H1 (cell line): ENCODE data around the gene IL1RAPL1. TPM values are rescaled to one million over a fixed set of nuclear protein-coding genes. Genes with fewer than 3 reads are reported as not detected.

Source experiments
- CTCF ChIA-PET: fragments of 300-600 bp; sonication (Branson Sonifier 250); formaldehyde crosslinking; loops from one replicate; lab custom pipeline; 2021; ENCODE audit not compliant: partially characterized antibody; lab: Charles Lee
- POLR2A ChIA-PET: fragments of 300-600 bp; sonication (Branson Sonifier 250); formaldehyde crosslinking; loops from one replicate; lab custom pipeline; 2021; ENCODE audit warnings: inconsistent platforms; ENCODE audit not compliant: partially characterized antibody; lab: Charles Lee
- DNase-seq, 2 experiments: peaks; one replicate each; pipeline versions ENCODE4 v3.0.0 to v3.0.0-alpha.2; 2010 to 2022; ENCODE audit warnings: low spot score in 2 of 2, low read depth in 1 of 2, mixed read lengths in 1 of 2
- FAIRE-seq: peaks from 2 replicates; lab custom pipeline; 2011; peaks lifted over from hg19 to GRCh38; lab: Jason Lieb, UNC
- H2AFZ ChIP-seq: 2 replicates; pipeline ENCODE4 v1.8.1; 2012; ENCODE audit warnings: low read length, inconsistent platforms
- H2AK5ac ChIP-seq: 2 replicates; pipeline ENCODE4 v1.6.1; 2013; ENCODE audit warnings: low read depth, low read length
- H2BK120ac ChIP-seq: replicated peaks from 2 replicates; pipeline ENCODE3; 2013; ENCODE audit warnings: low read depth, low read length, inconsistent platforms
- H2BK12ac ChIP-seq: 2 replicates; pipeline ENCODE4 v1.6.1; 2013; ENCODE audit warnings: low read depth, low read length
- H2BK15ac ChIP-seq: 2 replicates; pipeline ENCODE4 v1.6.1; 2013; ENCODE audit warnings: low read length
- H2BK20ac ChIP-seq: 2 replicates; pipeline ENCODE4 v1.6.1; 2013; ENCODE audit warnings: low read length
- H2BK5ac ChIP-seq: 2 replicates; pipeline ENCODE4 v1.6.1; 2013; ENCODE audit warnings: low read depth, low read length
- H3K14ac ChIP-seq: 2 replicates; pipeline ENCODE4 v1.6.1; 2013; ENCODE audit warnings: inconsistent platforms; ENCODE audit not compliant: insufficient read length
- H3K18ac ChIP-seq: 2 replicates; pipeline ENCODE4 v1.6.1; 2013; ENCODE audit warnings: low read length; ENCODE audit errors: extremely low read depth
- H3K23ac ChIP-seq: 2 replicates; pipeline ENCODE4 v1.6.1; 2013; ENCODE audit warnings: inconsistent platforms; ENCODE audit not compliant: insufficient read length
- H3K23me2 ChIP-seq: 2 replicates; pipeline ENCODE4 v1.6.1; 2013; ENCODE audit warnings: low read depth, low read length
- H3K27ac ChIP-seq: 2 replicates; pipeline ENCODE4 v1.6.1; 2011; ENCODE audit warnings: low read depth, low read length, inconsistent platforms
- H3K27me3 ChIP-seq, 4 experiments: replicated peaks in 1 of 4; 1 replicate in 1 of 4; 2 replicates in 3 of 4; pipeline versions ENCODE4 v1.6.1 to v1.8.1; 2011 to 2013; ENCODE audit warnings: low read length in 3 of 4, mild to moderate bottlenecking in 3 of 4, inconsistent platforms in 2 of 4, mixed read lengths in 2 of 4, moderate library complexity in 1 of 4; ENCODE audit not compliant: control insufficient read depth in 3 of 4, insufficient read depth in 3 of 4; ENCODE audit errors: extremely low read depth in 1 of 4
- H3K36me3 ChIP-seq, 4 experiments: 2 replicates each; pipeline versions ENCODE4 v1.6.1 to v1.8.1; 2011 to 2013; ENCODE audit warnings: mild to moderate bottlenecking in 4 of 4, low read length in 3 of 4, moderate library complexity in 2 of 4, control low read depth in 1 of 4, inconsistent platforms in 1 of 4; ENCODE audit not compliant: insufficient read depth in 4 of 4, control insufficient read depth in 2 of 4
- H3K4ac ChIP-seq: replicated peaks from 2 replicates; pipeline ENCODE3; 2013; ENCODE audit warnings: low read length, low read depth, mixed read lengths, inconsistent platforms; ENCODE audit not compliant: insufficient read length
- H3K4me1 ChIP-seq, 4 experiments: replicated peaks in 1 of 4; 1 replicate in 1 of 4; 2 replicates in 3 of 4; pipeline versions ENCODE4 v1.6.1 to v1.8.1; 2011 to 2013; ENCODE audit warnings: low read length in 3 of 4, inconsistent platforms in 2 of 4, mixed read lengths in 1 of 4; ENCODE audit not compliant: insufficient read depth in 4 of 4, control insufficient read depth in 3 of 4
- H3K4me2 ChIP-seq, 2 experiments: 2 replicates each; pipeline versions ENCODE4 v1.6.1 to v1.8.1; 2011 to 2013; ENCODE audit warnings: low read depth in 2 of 2, low read length in 2 of 2, control low read depth in 1 of 2, inconsistent platforms in 1 of 2, mild to moderate bottlenecking in 1 of 2; ENCODE audit not compliant: insufficient read depth in 1 of 2
- H3K4me3 ChIP-seq, 4 experiments: fragments of 200-600, 300-600 bp in 1 of 4; sonication (generic), shearing (Covaris generic), sonication (Bioruptor Twin) in 1 of 4; 2 replicates each; pipeline versions ENCODE4 v1.5.1 to v1.8.1; 2011 to 2016; ENCODE audit warnings: low read length in 4 of 4, low read depth in 3 of 4, control low read depth in 2 of 4, inconsistent platforms in 2 of 4, mild to moderate bottlenecking in 2 of 4, mixed read lengths in 1 of 4, moderate library complexity in 1 of 4; ENCODE audit not compliant: insufficient read depth in 2 of 4; ENCODE audit errors: extremely low read depth in 1 of 4
- H3K56ac ChIP-seq: replicated peaks from 2 replicates; pipeline ENCODE3; 2013; ENCODE audit warnings: low read depth, mild to moderate bottlenecking, mixed read lengths, low read length, inconsistent platforms; ENCODE audit not compliant: insufficient read length
- H3K79me1 ChIP-seq: 2 replicates; pipeline ENCODE4 v1.6.1; 2013; ENCODE audit warnings: low read depth, low read length, control low read depth
- H3K79me2 ChIP-seq, 2 experiments: 2 replicates each; pipeline versions ENCODE4 v1.6.1 to v1.8.1; 2012 to 2013; ENCODE audit warnings: low read length in 2 of 2, mild to moderate bottlenecking in 2 of 2, inconsistent platforms in 1 of 2; ENCODE audit not compliant: insufficient read depth in 2 of 2, control insufficient read depth in 1 of 2
- H3K9ac ChIP-seq, 4 experiments: replicated peaks in 1 of 4; 1 replicate in 1 of 4; 2 replicates in 3 of 4; pipeline versions ENCODE4 v1.6.1 to v1.8.1; 2011 to 2013; ENCODE audit warnings: low read depth in 3 of 4, low read length in 3 of 4, control low read depth in 2 of 4, mild to moderate bottlenecking in 2 of 4, moderate library complexity in 2 of 4, inconsistent platforms in 1 of 4; ENCODE audit errors: extremely low read depth in 1 of 4
- H3K9me3 ChIP-seq, 2 experiments: 2 replicates each; pipeline versions ENCODE4 v1.6.1 to v1.8.1; 2012 to 2013; ENCODE audit warnings: mild to moderate bottlenecking in 2 of 2, moderate library complexity in 2 of 2, control low read depth in 1 of 2, inconsistent platforms in 1 of 2, low read depth in 1 of 2, low read length in 1 of 2, mixed read lengths in 1 of 2; ENCODE audit not compliant: insufficient read depth in 2 of 2
- H4K20me1 ChIP-seq, 2 experiments: replicated peaks in 1 of 2; 2 replicates each; pipeline versions ENCODE3 to v1.8.1; 2011 to 2013; ENCODE audit warnings: inconsistent platforms in 2 of 2, low read length in 2 of 2, mild to moderate bottlenecking in 1 of 2; ENCODE audit not compliant: insufficient read depth in 2 of 2, control insufficient read depth in 1 of 2
- H4K5ac ChIP-seq: 2 replicates; pipeline ENCODE4 v1.6.1; 2013; ENCODE audit warnings: low read length, low read depth, mixed read lengths, inconsistent platforms; ENCODE audit not compliant: insufficient read length
- H4K8ac ChIP-seq: 2 replicates; pipeline ENCODE4 v1.8.0; 2013; ENCODE audit warnings: mild to moderate bottlenecking, moderate library complexity, low read length, inconsistent platforms; ENCODE audit not compliant: insufficient read depth; ENCODE audit errors: extremely low read depth
- H4K91ac ChIP-seq: replicated peaks from 2 replicates; pipeline ENCODE3; 2013; ENCODE audit warnings: low read length, mixed read lengths, inconsistent platforms; ENCODE audit not compliant: insufficient read length
- CHD1 ChIP-seq: IDR thresholded peaks from 2 replicates; pipeline ENCODE4 v1.6.1; 2012; ENCODE audit warnings: low read depth, low read length, improper control_type of control experiment
- KDM1A ChIP-seq: fragments of 200-600, 300-600 bp; sonication (generic); IDR thresholded peaks from 2 replicates; pipeline ENCODE4 v1.7.1; 2016; ENCODE audit warnings: mild to moderate bottlenecking, low read length, borderline replicate concordance
- WGBS, 2 experiments: shearing (Covaris generic) in 1 of 2; methylation state at CpG; one replicate each; pipeline versions ENCODE4 v1.1.6 to v1.1.7; 2013 to 2015; ENCODE audit warnings: low lambda C conversion rate in 2 of 2, mixed read lengths in 2 of 2, inconsistent platforms in 1 of 2, low coverage in 1 of 2, missing lambda C conversion rate in 1 of 2; ENCODE audit not compliant: insufficient replicate concordance in 2 of 2, insufficient coverage in 1 of 2, insufficient read length in 1 of 2; ENCODE audit errors: extremely low coverage in 1 of 2, missing lambda C conversion rate in 1 of 2; 5-methylcytosine and 5-hydroxymethylcytosine counted together
- polyA plus RNA-seq, 7 experiments: library from polyadenylated mRNA; depleted of rRNA in 3 of 7; stranded (reverse) in 5 of 7; unstranded in 2 of 7; fragments of >200 nt in 5 of 7; fragments of 200-250 nt in 2 of 7; gene quantifications; 1 replicate in 5 of 7; 2 replicates in 1 of 7; 4 replicates in 1 of 7; pipeline versions ENCODE4 v1.2.1 to v1.2.3, GENCODE V29; 2011 to 2013; ENCODE audit warnings: missing spikeins in 2 of 7, mixed read lengths in 2 of 7
- total RNA-seq: library from RNA; stranded (reverse); fragmentation: NEBNext Ultra II Directional; extraction: Animal tissue kit (Norgen Biotek cat#: 25700); gene quantifications from 2 replicates; pipeline ENCODE4 v1.2.1, GENCODE V29; 2021

IL1RAPL1 gene
- total and polyA plus RNA-seq, 2 of the 8 experiments (the other 6 are each of a cell fraction or from before 2014, with no cell fraction given): 0.11 to 0.35 TPM

DNA sequence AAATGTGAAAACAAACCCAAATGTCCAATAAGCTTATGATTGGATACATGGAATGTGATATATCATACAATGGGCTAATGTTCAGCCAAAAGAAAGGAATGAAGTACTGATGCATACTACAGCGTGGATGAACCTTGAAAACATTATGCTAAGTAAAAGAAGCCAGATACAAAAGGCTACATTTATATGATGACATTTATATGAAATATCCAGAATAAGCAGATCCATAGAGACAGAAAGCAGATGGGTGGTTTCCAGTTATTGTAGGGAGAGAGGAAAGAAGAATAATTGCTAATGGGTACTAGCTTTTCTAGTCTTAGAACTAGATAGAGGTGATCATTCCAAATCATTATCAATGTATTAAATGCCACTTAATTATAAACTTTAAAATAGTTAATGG is 801.3 kb downstream of the IL1RAPL1 start:
- H4K5ac ChIP-seq: no peak overlapping the region
- H4K20me1 ChIP-seq: no peaks in the 10 kb centered on the region
- no peaks in the 10 kb centered on the region for H3K9me3 ChIP-seq
- no peak overlapping the region for H2AFZ ChIP-seq
- no peaks in the 10 kb centered on the region for H3K79me2 ChIP-seq
- H2BK12ac ChIP-seq: no peak overlapping the region
- 89% methylated on average over 1 of the region's 1 CpG; no CpG with 5 or more reads in 1 of the 2 experiments for WGBS, 2 experiments
- no peak overlapping the region for H2AK5ac ChIP-seq
- no peak overlapping the region for H3K14ac ChIP-seq
- H3K9ac ChIP-seq: no peak overlapping the region
- no peak overlapping the region for H2BK15ac ChIP-seq
- CTCF ChIA-PET: interaction anchor here (1.0 kb wide), 1 partner anchor 90 kb away, joined by 3 read pairs; no protein-coding TSS in a partner anchor
- TF ChIP-seq CHD1 (no peak), KDM1A (no peak)
- TF ChIP-seq, all 59 proteins: peak for 0
- Histone ChIP-seq H3K18ac (no peak overlapping the region), H3K4me3 (no peak overlapping the region), H2BK120ac (no peak overlapping the region), H3K4me2 (no peak overlapping the region), H3K27ac (no peak overlapping the region), H3K4me1 (no peaks in the 10 kb centered on the region), H3K23me2 (no peaks in the 10 kb centered on the region), H3K4ac (no peak overlapping the region), H3K23ac (no peak overlapping the region), H3K36me3 (no peaks in the 10 kb centered on the region), H3K27me3 (no peaks in the 10 kb centered on the region), H2BK20ac (no peak overlapping the region), H2BK5ac (no peak overlapping the region), H3K79me1 (no peaks in the 10 kb centered on the region), H4K8ac (no peak overlapping the region), H3K56ac (no peak overlapping the region), H4K91ac (no peak overlapping the region)
- FAIRE-seq (no peak), DNase-seq (no peak)
- POLR2A ChIA-PET: no interaction called here
